Stimulated activated CD4-positive, alpha-beta T cell treated with anti-CD3 and anti-CD28 coated beads, Interleukin-4, amount 100 ng/mL, for 4 hours (primary cell): Measurements from ENCODE around the gene NMUR1.
A peak's percentile ranks its signal among the peaks of the same experiment; 100 is the strongest.

ENCODE experiments used
- DNase-seq, 2 experiments: peaks; one replicate each; pipeline ENCODE4 v3.0.0-alpha.2; 2020

NMUR1 gene

DNA sequence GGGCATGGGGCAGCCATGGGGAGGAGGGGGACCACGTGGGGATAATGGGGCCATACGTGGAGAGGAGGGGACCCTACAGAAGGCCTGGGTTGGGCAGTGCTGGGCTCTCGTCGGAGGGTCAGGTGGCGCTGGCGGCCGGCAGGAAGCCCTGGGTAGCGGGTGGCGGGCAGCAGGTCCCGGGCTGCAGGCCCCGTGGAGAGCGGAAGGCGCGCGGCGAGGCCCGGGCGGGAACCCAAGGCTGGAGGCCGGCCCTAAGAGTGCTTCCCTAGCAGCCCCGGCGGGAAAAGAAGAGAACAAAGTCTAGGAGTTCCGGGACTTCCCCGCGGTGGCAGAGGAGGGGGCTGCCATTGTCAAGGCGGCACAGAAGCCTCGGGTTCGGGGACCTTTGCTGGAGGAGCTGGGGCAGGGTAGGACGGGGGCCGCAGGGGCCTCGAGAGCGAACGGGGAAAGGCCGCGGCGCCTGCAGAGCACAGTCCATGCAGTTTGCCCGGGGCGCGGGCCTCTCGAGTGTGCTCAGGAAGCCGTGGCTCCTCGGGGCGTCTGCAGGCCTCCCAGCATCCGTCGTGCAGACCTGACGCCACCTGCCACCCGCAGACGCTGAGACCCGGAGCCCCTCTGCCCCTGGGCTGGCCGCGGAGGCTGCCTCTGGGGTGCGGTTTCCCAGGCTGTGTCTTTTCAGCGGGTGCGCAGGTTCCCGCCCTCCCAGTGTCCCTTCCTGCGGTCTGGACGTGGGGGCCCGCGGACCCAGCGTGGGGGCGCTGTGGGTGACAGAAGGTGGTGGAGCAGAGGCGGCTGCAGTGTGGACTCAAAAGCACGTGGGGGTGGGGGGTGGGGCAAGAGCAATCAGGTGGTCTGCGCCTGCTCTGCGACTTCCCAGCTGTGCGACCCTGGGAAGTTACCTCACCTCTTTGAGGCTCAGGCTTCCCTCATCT, 46.6 kb downstream of the NMUR1 start:
- DNase-seq, result peak; percentile 32 to 35

- DNase-seq, result peak; percentile 60 to 74
Observed at GRCh38 chr2:231482806-231483391, 47.3 kb downstream of the NMUR1 start.

DNA sequence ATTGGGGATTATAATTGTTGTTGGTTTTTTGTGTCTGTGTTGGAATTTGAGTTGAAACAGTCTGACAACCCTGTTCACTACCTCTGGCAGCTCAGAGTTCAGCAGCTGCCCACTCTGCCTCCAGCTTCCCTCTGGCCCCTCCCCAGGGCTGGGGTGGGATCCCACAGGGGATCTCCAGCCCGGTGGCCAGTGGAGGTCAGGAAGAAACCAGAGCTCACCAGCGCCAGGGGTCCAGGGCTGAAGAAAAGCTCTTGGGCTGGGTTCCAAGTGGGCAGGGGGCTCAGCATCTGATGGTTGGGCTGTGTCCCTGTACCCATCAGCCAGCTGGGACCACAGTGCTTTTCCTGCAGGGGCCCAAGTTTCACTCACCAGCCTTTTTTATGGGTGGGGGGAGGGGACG, 49.5 kb downstream of the NMUR1 start:
- DNase-seq, result no peak

DNA sequence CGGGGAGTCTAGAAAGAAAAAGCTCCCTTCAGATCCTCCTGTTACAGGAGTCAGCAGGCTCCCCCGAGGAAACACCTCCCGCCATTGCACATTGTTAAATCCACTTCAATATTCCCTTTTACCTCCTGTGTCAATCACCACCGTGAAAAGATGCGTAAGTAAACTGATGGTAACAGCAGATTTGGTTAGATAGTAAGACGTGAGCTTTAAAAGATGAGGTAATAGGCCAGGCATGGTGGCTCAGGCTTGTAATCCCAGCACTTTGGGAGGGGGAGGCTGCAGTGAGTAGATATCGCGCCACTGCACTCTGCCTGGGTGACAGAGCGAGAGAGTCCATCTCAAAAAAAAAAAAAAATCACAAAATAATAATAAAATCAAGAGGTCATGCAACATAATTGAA, 50.8 kb downstream of the NMUR1 start:
- DNase-seq, result no peak

DNA sequence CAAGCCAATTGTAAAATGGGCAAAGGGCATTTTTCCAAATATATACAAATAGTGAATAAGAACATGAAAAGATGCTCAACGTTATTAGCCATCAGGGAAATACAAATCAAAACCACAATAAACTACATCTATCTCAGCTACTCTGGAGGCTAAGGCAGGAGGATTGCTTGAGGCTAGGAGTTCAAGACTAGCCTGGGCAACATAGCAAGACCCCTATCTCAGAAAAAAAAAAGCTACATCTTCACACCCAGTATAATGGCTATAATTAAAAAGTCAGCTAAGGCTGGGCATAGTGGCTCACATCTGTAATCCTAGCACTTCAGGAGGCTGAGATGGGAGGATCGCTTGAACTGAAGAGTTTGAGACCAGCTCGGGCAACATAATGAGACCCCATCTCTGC, 53.3 kb downstream of the NMUR1 start:
- no peak for DNase-seq

GRCh38 chr2:231475965-231476364, 54.3 kb downstream of the NMUR1 start:
- DNase-seq, result no peak
